Lower leg skin (tissue), 4 donors: ENCODE results near the gene NPAS2. TPM values are rescaled to one million over a fixed set of nuclear protein-coding genes. Genes with fewer than 3 reads are reported as not detected.

Experiments
- DNase-seq, 2 donors: peaks; one replicate each; pipeline ENCODE4 v3.0.0-alpha.2; 2019; ENCODE audit warnings: low spot score in 2 of 2
- H3K4me3 ChIP-seq: fragments of 200-600 bp; sonication (generic); 2 replicates; pipeline ENCODE4 v1.5.1; 2017; ENCODE audit warnings: mild to moderate bottlenecking, low read depth; ENCODE audit not compliant: poor library complexity, severe bottlenecking
- CTCF ChIP-seq, 3 donors: fragments of 450-650 bp; IDR thresholded peaks; one replicate each; pipeline ENCODE4 v1.5.1; 2016; ENCODE audit warnings: antibody characterized with exemption in 3 of 3, mild to moderate bottlenecking in 3 of 3, moderate library complexity in 2 of 3
- POLR2A ChIP-seq, 2 donors: fragments of 450-650 bp; IDR thresholded peaks; one replicate each; pipeline ENCODE4 v1.6.1; 2016 to 2017; ENCODE audit warnings: antibody characterized with exemption in 2 of 2, mild to moderate bottlenecking in 1 of 2, moderate library complexity in 1 of 2
- WGBS, 2 donors: methylation state at CpG; one replicate each; pipeline ENCODE4 v1.1.5; 2018; 5-methylcytosine and 5-hydroxymethylcytosine counted together
- intact Hi-C: fragments of 100-400 bp; cut with DNase I; formaldehyde crosslinking; loops from one replicate; pipeline ENCODE4 v1.15.0; 2023; ENCODE audit warnings: low total_unique reads
- total RNA-seq, 4 donors: library from RNA; depleted of rRNA; stranded (reverse); fragments of >200 nt; gene quantifications; one replicate each; pipeline ENCODE4 v1.1.0, GENCODE V29; 2016

Gene NPAS2
- total RNA-seq, 4 donors from 2014 or later, result 58.0 to 75.5 (median 62.1) TPM

- 86 to 87% methylated on average over 10 of the region's 10 CpGs for WGBS, 2 donors
- intact Hi-C loops, result no loop called here
- no peak for TF ChIP-seq CTCF (IDR thresholded peaks at IDR 0.05)
- TF ChIP-seq POLR2A (IDR thresholded peaks at IDR 0.05), result no peak
- no peak overlapping the region for H3K4me3 ChIP-seq
- DNase-seq, result no peak
Measured at GRCh38 chr2:100791294-100791935, 28.5 kb upstream of the NPAS2 start.

- 88% methylated on average over 7 of the region's 7 CpGs for WGBS, 2 donors
- no peak overlapping the region for H3K4me3 ChIP-seq
- no peak for TF ChIP-seq CTCF (IDR thresholded peaks at IDR 0.05)
- TF ChIP-seq POLR2A (IDR thresholded peaks at IDR 0.05), result no peak
- DNase-seq, result no peak
- intact Hi-C loops, result no loop called here
Measured at GRCh38 chr2:100791936-100792308, 28.0 kb upstream of the NPAS2 start.

- DNase-seq, result no peak
- TF ChIP-seq CTCF (IDR thresholded peaks at IDR 0.05) (no peak), POLR2A (IDR thresholded peaks at IDR 0.05) (no peak)
- intact Hi-C loops, result no loop called here
- WGBS, 2 donors, result 84 to 85% methylated on average over 8 of the region's 8 CpGs
- H3K4me3 ChIP-seq, result no peak overlapping the region
Measured at GRCh38 chr2:100793220-100793619, 26.7 kb upstream of the NPAS2 start.

GRCh38 chr2:100793982-100794381 is 26.0 kb upstream of the NPAS2 start:
- no peak for DNase-seq
- H3K4me3 ChIP-seq, result no peak overlapping the region
- intact Hi-C loops, result no loop called here
- WGBS, 2 donors, result 84 to 91% methylated on average over 9 of the region's 9 CpGs
- TF ChIP-seq POLR2A (IDR thresholded peaks at IDR 0.05), result no peak
- no peak for TF ChIP-seq CTCF (IDR thresholded peaks at IDR 0.05)

GRCh38 chr2:100796499-100797100 is 23.3 kb upstream of the NPAS2 start:
- no peak for DNase-seq

More at GRCh38 chr2:100796499-100797100, 23.3 kb upstream of the NPAS2 start:
- WGBS, 2 donors, result 73 to 83% methylated on average over 5 of the region's 5 CpGs
- intact Hi-C loops, result no loop called here
- H3K4me3 ChIP-seq, result no peak overlapping the region
- no peak for TF ChIP-seq POLR2A (IDR thresholded peaks at IDR 0.05)
- TF ChIP-seq CTCF (IDR thresholded peaks at IDR 0.05), result no peak
